ENCODE results near the gene OMG. TPM values are rescaled to one million over a fixed set of nuclear protein-coding genes. Genes with fewer than 3 reads are reported as not detected.

The OMG gene, protein sequence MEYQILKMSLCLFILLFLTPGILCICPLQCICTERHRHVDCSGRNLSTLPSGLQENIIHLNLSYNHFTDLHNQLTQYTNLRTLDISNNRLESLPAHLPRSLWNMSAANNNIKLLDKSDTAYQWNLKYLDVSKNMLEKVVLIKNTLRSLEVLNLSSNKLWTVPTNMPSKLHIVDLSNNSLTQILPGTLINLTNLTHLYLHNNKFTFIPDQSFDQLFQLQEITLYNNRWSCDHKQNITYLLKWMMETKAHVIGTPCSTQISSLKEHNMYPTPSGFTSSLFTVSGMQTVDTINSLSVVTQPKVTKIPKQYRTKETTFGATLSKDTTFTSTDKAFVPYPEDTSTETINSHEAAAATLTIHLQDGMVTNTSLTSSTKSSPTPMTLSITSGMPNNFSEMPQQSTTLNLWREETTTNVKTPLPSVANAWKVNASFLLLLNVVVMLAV
- total RNA-seq: 3.0 TPM

DNA sequence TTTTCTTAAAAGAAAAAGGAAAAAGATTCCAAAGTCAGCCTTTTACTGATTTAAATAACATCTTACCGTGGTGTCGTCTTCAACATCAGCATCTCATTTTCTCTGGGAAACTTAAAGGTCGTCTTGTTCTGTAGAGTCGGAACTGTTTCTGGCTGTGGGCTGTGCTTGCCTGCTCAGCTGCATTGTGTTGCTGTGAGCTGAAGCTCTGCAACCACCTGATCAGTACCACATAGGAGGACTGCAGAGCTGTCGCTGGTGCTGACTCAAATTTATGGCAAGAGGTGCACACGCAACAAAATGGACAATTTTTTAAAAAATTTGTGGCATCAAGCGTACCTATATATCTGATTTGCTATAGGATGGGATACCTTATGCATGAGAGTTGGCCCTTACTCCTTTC, at the start of gene OMG:
TSS of gene OMG (minus strand) at position 150 of the 400 bp plus-strand sequence. CDS start 908 bp downstream, outside the sequence.

DNA sequence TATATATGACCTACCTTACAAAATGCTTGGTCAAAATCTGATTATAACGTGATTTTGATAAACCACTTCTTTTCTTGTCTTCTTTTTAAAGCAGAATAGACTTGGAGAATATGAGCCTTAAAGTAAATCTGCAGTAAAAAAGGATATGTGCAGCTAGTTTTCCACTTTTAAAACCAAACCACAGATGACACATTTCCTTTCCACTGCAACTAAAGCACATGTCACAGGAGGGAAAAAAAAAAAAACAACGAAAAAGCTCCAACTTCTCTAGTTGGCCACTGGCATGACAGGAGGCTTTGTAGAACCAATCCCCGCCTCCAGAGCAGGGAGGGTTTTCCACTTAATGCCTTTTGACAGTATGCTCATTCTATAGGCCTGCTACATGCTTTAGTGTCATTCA, 24.4 kb upstream of the OMG start, which contains the start of gene EVI2A:
TSS of gene EVI2A (minus strand) at position 142 of the 400 bp plus-strand sequence. CDS start 2,609 bp downstream, outside the sequence.

DNA sequence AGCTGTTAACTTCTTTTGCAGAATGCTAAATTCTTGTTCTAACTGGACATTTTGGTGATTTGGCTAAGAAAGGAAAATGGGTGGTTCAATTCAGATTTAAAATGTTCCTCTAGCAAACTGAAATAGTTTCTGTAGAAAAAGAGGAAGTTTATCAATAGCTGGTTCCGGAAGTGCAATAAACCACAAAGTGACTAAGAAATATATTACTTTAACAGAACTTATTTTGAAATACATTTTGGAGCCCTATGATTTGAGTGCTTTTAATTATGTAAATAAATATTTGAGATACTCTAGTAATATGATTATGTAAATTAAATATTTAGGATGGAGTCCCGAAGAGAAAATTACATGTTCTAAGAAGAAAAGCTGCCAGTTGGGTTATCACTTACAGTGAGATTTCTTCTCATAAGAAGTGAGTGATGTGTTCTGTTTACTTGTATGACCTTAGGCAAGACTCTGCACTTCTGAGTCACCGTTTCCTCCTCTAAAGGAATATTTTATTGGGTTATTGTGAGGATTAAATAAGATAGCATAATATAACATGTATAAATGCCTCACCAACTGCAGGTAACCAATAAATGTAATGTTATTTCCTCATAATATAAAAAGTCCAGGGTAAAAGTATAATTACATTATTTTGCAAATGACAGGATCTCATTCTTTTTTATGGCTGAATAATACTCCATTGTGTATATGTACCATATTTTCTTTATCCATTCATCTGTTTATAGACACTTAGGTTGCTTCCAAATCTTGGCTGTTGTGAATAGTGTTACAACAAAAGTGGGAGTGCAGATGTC, 17.1 kb upstream of the OMG start, which contains the start of gene EVI2B:
TSS of gene EVI2B (minus strand) at position 73 of the 800 bp plus-strand sequence. CDS start 8,445 bp downstream, outside the sequence.

Other genes with a start within 250 kb of the OMG start
- 171 TPM for gene NF1, start 202.3 kb downstream of the OMG start, total RNA-seq
- gene EVI2B, start 16.8 kb upstream of the OMG start, total RNA-seq: 2.5 TPM
- gene EVI2A, start 24.4 kb upstream of the OMG start, total RNA-seq: 2.3 TPM
- gene RAB11FIP4, start 94.4 kb upstream of the OMG start, total RNA-seq: 31.0 TPM

Data from camera-type eye (tissue), 1 donor.